Measurements from ENCODE around the gene LARGE1.
A peak's percentile ranks its signal among the peaks of the same experiment; 100 is the strongest.

LARGE1 gene

DNA sequence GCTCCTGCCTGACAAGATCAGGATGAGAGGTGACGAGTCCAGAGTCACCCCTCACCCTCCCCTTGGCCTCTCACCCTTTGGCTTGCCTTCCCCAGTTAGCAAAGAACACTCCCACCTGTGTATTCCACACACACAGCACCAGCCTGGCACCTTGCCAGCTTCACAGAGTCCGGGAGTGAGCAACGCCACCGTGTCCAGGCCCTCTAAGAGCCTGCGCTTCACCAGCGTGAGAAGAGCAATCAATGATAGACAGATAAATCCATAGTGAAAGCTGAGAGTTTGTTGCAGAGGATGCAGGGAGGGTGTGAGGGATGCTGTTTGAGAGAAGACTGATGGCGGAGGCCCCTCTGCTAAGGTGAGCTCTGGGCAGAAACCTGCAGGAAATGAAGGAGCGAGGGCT, 404.5 kb downstream of the LARGE1 start:
- Histone ChIP-seq H3K4me3 (ENCODE audit: low read length) (no peak overlapping the region), H3K4me1 (ENCODE audit: control insufficient read depth, insufficient read depth, low read length) (peaks cover 20% of the 10 kb centered on the region), H3K36me3 (ENCODE audit: control insufficient read depth, insufficient read depth, low read length, severe bottlenecking) (no peaks in the 10 kb centered on the region), H3K27me3 (replicated peaks; ENCODE audit: control insufficient read depth, insufficient read depth, low read length) (no peaks in the 10 kb centered on the region), H3K9me3 (ENCODE audit: control insufficient read depth, low read length) (no peaks in the 10 kb centered on the region), H3K9ac (ENCODE audit: low read length) (no peak overlapping the region)
- DNase-seq (ENCODE audit: low read depth): no peak

DNA sequence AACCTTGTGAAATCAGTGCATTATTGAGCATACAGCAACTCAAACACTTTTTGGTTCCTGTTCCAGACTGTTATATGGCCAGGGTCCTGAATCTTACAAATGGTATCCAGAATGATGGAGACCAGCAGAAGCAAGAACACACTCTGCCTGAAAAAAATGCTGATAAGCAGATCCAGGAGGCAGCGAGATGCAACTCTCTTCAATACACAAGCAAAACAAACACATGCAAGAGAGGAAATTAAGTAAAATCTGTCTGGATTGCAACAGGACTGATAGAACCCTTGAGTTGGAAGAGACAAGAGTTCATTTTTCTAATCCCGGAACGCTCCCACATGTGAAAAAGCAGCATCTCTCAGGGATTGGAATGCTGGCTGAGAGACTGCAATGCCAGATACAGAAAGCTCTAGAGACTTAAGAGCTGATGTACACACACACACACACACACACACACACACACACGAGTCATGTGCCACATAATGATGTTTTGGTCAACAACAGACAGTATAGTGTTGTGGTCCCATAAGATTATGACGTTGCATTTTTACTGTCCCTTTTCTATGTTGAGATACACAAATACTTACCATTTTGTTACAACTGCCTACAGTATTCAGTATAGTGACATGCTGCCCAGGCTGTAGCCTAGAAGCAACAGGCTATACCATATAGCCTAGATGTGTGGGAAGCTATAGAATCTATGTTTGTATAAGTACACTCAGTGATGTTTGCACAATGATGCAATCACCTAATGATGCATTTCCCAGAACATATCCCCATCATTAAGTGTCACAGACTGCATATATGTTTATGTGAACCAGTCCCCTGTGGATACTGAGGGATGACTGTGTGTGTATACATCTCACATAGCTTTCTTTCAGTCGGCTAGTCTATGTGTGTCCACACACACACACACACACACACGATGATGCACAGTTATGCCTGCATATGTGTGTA, 406.6 kb downstream of the LARGE1 start:
- Histone ChIP-seq H3K9me3 (ENCODE audit: control insufficient read depth, low read length) (no peaks in the 10 kb centered on the region), H3K27me3 (replicated peaks; ENCODE audit: control insufficient read depth, insufficient read depth, low read length) (no peaks in the 10 kb centered on the region), H3K36me3 (ENCODE audit: control insufficient read depth, insufficient read depth, low read length, severe bottlenecking) (no peaks in the 10 kb centered on the region), H3K4me1 (ENCODE audit: control insufficient read depth, insufficient read depth, low read length) (peaks cover 17% of the 10 kb centered on the region), H3K4me3 (ENCODE audit: low read length) (peak overlapping the region; percentile 20), H3K9ac (ENCODE audit: low read length) (peak overlapping the region; percentile 4)
- no peak for DNase-seq (ENCODE audit: low read depth)

DNA sequence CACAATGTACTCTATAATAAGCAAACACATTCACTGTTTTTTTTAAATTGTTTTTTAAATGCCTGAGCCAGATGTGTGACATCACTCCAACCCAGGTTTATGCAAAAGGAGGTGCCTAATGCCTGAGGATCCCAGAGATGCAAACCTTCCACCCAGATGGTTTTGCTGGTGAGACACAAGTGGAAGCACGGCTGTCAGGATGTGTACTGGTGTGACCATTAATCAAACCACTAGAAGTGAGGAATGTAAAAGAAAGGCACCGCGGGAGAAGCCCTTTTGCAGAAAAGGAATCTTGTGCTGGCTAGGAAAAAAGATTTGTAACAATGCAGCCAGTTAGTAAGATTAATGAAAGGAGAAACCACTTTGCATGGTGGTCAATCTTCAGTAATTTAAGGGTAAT, 407.4 kb downstream of the LARGE1 start:
- H3K4me1 ChIP-seq (ENCODE audit: control insufficient read depth, insufficient read depth, low read length): peaks cover 15% of the 10 kb centered on the region
- peak overlapping the region; percentile 20 for H3K4me3 ChIP-seq (ENCODE audit: low read length)
- DNase-seq (ENCODE audit: low read depth): no peak
- no peaks in the 10 kb centered on the region for H3K36me3 ChIP-seq (ENCODE audit: control insufficient read depth, insufficient read depth, low read length, severe bottlenecking)
- H3K9me3 ChIP-seq (ENCODE audit: control insufficient read depth, low read length): no peaks in the 10 kb centered on the region
- peak overlapping the region; percentile 4 for H3K9ac ChIP-seq (ENCODE audit: low read length)
- no peaks in the 10 kb centered on the region for H3K27me3 ChIP-seq (replicated peaks; ENCODE audit: control insufficient read depth, insufficient read depth, low read length)

DNA sequence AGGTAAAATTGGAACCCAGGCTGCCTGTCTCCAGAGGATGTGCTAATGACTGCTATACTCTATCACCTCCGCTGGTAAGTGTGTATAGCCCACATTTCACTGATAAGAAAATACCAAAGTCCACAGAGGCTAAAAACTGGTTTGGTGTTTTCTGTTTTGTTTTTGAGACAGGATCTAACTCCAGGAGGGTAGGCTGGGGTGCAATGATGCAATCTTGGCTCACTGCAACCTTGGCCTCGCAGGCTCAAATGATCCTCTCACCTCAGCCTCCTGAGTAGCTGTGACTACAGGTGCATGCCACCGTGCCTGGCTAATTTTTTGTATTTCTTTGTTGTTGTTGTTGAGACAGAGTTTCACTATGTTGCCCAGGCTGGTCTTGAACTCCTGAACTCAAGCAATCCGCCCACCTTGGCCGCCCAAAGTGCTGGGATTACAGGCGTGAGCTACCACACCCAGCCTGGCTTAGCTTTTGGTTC, 409.8 kb downstream of the LARGE1 start:
- Histone ChIP-seq H3K36me3 (ENCODE audit: control insufficient read depth, insufficient read depth, low read length, severe bottlenecking) (no peaks in the 10 kb centered on the region), H3K4me1 (ENCODE audit: control insufficient read depth, insufficient read depth, low read length) (peaks cover 15% of the 10 kb centered on the region), H3K4me3 (ENCODE audit: low read length) (no peak overlapping the region), H3K27me3 (replicated peaks; ENCODE audit: control insufficient read depth, insufficient read depth, low read length) (no peaks in the 10 kb centered on the region), H3K9me3 (ENCODE audit: control insufficient read depth, low read length) (no peaks in the 10 kb centered on the region), H3K9ac (ENCODE audit: low read length) (no peak overlapping the region)
- DNase-seq (ENCODE audit: low read depth): no peak

DNA sequence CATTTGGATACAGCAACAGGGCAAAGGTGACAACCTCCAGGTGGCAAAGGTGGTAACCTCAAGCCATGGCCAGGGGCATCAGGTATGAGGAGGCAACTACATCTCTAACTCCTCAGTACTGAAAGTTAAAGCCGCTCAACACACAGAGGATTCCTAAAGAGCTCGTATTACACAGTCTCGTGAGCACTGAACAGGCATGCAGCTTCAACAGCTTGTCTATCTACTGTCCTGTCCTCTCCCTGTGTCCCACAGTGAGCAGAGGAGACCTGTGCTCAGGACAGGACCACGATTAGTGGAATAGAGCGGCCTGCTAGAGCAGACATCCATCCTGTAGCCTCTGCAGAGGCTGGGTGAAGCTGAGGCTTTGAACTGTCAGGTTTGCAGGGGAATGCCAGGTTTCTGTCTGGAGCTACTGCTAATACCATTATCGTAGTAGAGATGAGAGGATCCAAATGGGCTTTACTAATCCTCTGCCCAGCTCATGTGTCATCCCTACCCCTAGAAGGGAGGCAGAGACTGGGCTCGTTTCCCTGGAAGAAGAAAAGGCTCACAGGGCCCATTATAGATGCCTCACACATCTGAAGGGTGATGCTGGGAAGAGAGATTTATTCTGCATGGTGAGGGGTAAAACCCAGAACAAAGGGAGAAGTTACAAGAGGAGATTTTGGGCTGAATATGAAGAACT, 415.2 kb downstream of the LARGE1 start:
- H3K9ac ChIP-seq (ENCODE audit: low read length): no peak overlapping the region
- no peaks in the 10 kb centered on the region for H3K4me1 ChIP-seq (ENCODE audit: control insufficient read depth, insufficient read depth, low read length)
- H3K27me3 ChIP-seq (replicated peaks; ENCODE audit: control insufficient read depth, insufficient read depth, low read length): no peaks in the 10 kb centered on the region
- H3K4me3 ChIP-seq (ENCODE audit: low read length): no peak overlapping the region
- DNase-seq (ENCODE audit: low read depth): no peak
- no peaks in the 10 kb centered on the region for H3K36me3 ChIP-seq (ENCODE audit: control insufficient read depth, insufficient read depth, low read length, severe bottlenecking)
- H3K9me3 ChIP-seq (ENCODE audit: control insufficient read depth, low read length): no peaks in the 10 kb centered on the region

DNA sequence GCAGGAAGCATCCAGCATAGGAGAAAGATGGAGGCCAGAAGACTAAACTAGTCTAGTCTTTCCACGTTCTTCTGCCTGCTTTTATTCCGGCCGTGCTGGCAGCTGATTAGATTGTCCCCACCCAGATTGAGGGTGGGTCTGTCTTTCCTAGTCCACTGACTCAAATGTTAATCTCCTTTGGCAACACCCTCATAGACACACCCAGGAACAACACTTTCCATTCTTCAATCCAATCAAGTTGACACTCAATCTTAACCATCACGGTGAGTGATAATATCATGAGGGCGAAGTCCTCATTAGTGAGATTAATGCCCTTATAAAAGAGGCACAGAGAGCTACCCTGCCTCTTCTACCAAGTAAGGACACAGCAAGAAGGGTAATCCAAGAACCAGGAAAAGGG, 424.2 kb downstream of the LARGE1 start:
- no peak for DNase-seq (ENCODE audit: low read depth)
- Histone ChIP-seq H3K9ac (ENCODE audit: low read length) (no peak overlapping the region), H3K4me3 (ENCODE audit: low read length) (no peak overlapping the region), H3K27me3 (replicated peaks; ENCODE audit: control insufficient read depth, insufficient read depth, low read length) (no peaks in the 10 kb centered on the region), H3K36me3 (ENCODE audit: control insufficient read depth, insufficient read depth, low read length, severe bottlenecking) (no peaks in the 10 kb centered on the region), H3K9me3 (ENCODE audit: control insufficient read depth, low read length) (no peaks in the 10 kb centered on the region), H3K4me1 (ENCODE audit: control insufficient read depth, insufficient read depth, low read length) (peaks cover 4% of the 10 kb centered on the region)

DNA sequence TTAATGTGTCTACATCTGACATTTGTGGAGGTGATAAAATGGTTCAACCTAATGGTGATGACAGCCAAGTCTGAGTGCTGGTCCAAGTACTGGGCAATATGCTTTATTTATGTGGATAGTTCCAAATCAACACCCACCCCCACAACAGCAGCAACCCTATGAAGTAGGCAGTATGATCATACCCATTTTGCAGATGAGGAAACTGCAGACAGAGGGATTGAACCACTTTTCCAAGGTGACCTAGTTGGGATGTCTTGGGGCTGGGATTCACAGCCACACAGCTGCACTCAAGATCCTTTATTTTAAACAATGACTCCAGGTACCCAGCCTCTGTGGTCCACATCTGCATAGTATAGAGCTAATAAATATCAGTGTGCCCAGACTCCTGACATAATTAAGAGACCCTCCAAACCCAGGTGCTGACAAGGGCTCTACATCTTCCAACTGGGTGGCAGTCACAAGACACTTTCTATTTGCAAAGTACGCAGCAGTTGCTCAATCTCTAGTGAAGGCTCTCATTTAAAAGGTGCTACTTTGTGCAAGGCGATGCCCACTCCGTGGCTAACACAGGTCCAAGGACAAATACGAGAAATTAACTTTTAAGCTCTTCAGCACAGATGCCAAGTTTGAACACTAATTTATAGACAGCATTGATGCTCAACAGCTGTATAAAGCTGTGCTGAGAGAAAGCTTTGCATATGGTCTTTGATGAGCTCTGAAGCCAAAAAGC, 426.6 kb downstream of the LARGE1 start:
- Histone ChIP-seq H3K27me3 (replicated peaks; ENCODE audit: control insufficient read depth, insufficient read depth, low read length) (no peaks in the 10 kb centered on the region), H3K9ac (ENCODE audit: low read length) (no peak overlapping the region), H3K4me1 (ENCODE audit: control insufficient read depth, insufficient read depth, low read length) (peaks cover 4% of the 10 kb centered on the region), H3K36me3 (ENCODE audit: control insufficient read depth, insufficient read depth, low read length, severe bottlenecking) (no peaks in the 10 kb centered on the region), H3K9me3 (ENCODE audit: control insufficient read depth, low read length) (no peaks in the 10 kb centered on the region), H3K4me3 (ENCODE audit: low read length) (no peak overlapping the region)
- DNase-seq (ENCODE audit: low read depth): no peak

DNA sequence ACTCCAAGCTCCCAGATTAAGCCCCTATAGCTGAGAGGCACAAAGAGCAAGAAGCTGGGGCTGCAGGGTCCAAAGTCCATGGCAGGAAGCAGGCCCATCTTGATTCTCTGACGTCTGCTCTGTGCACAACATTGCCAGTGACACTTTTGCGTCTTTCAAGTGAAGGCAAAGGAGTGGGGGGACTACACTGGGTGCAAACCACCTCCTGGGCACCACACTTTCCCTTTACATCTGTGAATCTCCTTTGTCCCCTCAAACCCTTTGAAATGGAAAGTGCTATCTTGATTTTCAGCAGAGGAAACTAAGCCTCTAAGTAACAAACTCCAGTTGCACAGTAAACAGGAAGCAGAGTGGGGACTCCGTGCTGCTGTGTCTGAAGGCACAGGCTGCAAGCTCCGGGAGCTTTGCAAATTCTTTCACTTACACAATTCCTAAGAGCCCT, 428.0 kb downstream of the LARGE1 start:
- Histone ChIP-seq H3K4me1 (ENCODE audit: control insufficient read depth, insufficient read depth, low read length) (peaks cover 4% of the 10 kb centered on the region), H3K36me3 (ENCODE audit: control insufficient read depth, insufficient read depth, low read length, severe bottlenecking) (no peaks in the 10 kb centered on the region), H3K9me3 (ENCODE audit: control insufficient read depth, low read length) (no peaks in the 10 kb centered on the region), H3K9ac (ENCODE audit: low read length) (no peak overlapping the region), H3K4me3 (ENCODE audit: low read length) (peak overlapping the region; percentile 47), H3K27me3 (replicated peaks; ENCODE audit: control insufficient read depth, insufficient read depth, low read length) (no peaks in the 10 kb centered on the region)
- DNase-seq (ENCODE audit: low read depth): peak; percentile 36

DNA sequence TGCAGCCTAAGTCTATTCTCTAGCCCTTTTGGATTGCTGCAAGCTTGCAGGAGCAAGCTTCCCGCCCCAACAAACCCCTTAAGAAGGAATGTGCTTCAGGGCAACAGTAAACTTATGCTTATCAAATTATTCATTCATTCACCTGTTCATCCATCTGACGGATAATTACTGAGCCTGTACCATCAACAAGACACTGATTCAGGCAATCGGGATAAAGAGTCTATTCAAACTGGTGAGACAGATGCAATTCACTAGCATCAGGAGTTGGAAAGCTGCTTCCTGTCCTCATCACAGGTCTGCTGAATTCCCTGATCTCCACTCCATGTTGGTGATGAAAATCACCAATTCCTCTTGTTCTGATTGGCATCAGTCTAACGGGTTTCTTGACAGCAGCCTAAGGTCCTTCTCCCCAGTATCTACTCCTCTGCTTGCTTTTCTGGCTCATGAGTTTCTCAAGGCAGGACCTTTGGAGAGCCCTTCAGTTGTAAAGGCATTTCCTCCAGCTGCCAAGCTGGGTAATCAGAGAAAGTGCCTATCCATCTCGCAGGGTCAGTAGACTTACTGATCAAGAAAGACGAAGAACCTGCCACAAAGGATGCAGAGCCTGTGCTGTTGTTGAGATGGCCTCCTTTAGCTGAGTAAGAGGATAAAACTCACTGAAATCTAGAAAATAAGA, 433.1 kb downstream of the LARGE1 start:
- H3K9me3 ChIP-seq (ENCODE audit: control insufficient read depth, low read length): no peaks in the 10 kb centered on the region
- H3K4me3 ChIP-seq (ENCODE audit: low read length): no peak overlapping the region
- DNase-seq (ENCODE audit: low read depth): no peak
- H3K36me3 ChIP-seq (ENCODE audit: control insufficient read depth, insufficient read depth, low read length, severe bottlenecking): no peaks in the 10 kb centered on the region
- H3K4me1 ChIP-seq (ENCODE audit: control insufficient read depth, insufficient read depth, low read length): peaks cover 1% of the 10 kb centered on the region
- no peaks in the 10 kb centered on the region for H3K27me3 ChIP-seq (replicated peaks; ENCODE audit: control insufficient read depth, insufficient read depth, low read length)
- no peak overlapping the region for H3K9ac ChIP-seq (ENCODE audit: low read length)

DNA sequence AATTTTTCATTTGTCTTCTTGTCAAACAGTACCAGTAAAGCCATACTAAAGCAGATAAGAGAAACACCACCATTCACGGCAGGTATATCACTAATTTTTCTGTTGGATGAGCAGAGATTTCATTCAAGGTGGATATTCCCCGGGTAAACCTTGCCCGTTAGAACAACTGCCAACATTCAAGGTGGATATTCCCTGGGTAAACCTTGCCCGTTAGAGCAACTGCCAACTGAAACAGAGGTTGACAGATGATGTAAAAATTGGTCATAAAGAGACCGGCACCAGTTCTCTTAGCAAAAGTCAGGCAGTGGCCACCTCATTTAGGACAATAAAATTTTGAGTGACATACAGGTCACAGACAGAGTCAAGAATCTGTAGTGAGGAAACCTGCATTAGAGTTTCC, 438.7 kb downstream of the LARGE1 start:
- no peaks in the 10 kb centered on the region for H3K4me1 ChIP-seq (ENCODE audit: control insufficient read depth, insufficient read depth, low read length)
- no peaks in the 10 kb centered on the region for H3K27me3 ChIP-seq (replicated peaks; ENCODE audit: control insufficient read depth, insufficient read depth, low read length)
- H3K9ac ChIP-seq (ENCODE audit: low read length): no peak overlapping the region
- DNase-seq (ENCODE audit: low read depth): no peak
- H3K4me3 ChIP-seq (ENCODE audit: low read length): no peak overlapping the region
- no peaks in the 10 kb centered on the region for H3K9me3 ChIP-seq (ENCODE audit: control insufficient read depth, low read length)
- no peaks in the 10 kb centered on the region for H3K36me3 ChIP-seq (ENCODE audit: control insufficient read depth, insufficient read depth, low read length, severe bottlenecking)

Data from adipocyte (in vitro differentiated cells).